GM18951 (cell line): Measurements from ENCODE around the gene RNF151.
"Not testable (repeated sequence)": the region's sequence is repeated elsewhere in the genome, so short reads cannot be mapped to it uniquely, and the experiment has no call there.

Experiments used
- POLR2A ChIP-seq: IDR thresholded peaks from 4 replicates; pipeline ENCODE4 v1.6.1; 2011; ENCODE audit warnings: mild to moderate bottlenecking; ENCODE audit not compliant: insufficient read length, insufficient read depth; ENCODE audit errors: extremely low read depth
- in situ Hi-C: fragments of 300-500 bp; cut with MboI; formaldehyde crosslinking; loops from one replicate; pipeline ENCODE4 v1.12.0; 2022; ENCODE audit warnings: low sequenced_read_pairs, mixed read lengths, inconsistent platforms; ENCODE audit not compliant: unreplicated experiment

RNF151 gene

DNA sequence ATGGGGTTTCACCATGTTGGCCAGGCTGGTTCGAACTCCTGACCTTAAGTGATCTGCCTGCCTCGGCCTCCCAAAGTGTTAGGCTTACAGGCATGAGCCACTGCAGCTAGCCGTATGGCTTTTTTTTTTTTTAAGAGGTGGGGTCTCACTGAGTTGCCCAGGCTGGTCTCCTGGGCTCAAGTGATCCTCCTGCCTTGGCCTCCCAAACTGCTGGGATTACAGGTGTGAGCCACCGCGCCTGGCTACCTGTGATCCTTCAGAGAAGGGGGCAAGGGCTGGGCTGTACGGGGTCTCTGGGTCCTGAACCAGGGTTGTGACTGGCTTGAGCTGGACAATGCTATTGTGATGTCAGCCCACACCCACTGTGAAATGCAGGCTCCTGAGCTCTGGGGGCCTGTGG lies at the start of gene RNF151:
RNF151 (plus strand) TSS at position 397 of the 400 bp plus-strand sequence. CDS start 26 bp downstream, outside the sequence.
- in situ Hi-C loops, result no loop called here
- TF ChIP-seq POLR2A, result no peak

- in situ Hi-C loops, result no loop called here
- no peak for TF ChIP-seq POLR2A
Observed at GRCh38 chr16:1917056-1917664, 49.5 kb upstream of the RNF151 start.

GRCh38 chr16:1917665-1918350 lies 48.8 kb upstream of the RNF151 start:
- in situ Hi-C loops, result no loop called here
- no peak for TF ChIP-seq POLR2A

DNA sequence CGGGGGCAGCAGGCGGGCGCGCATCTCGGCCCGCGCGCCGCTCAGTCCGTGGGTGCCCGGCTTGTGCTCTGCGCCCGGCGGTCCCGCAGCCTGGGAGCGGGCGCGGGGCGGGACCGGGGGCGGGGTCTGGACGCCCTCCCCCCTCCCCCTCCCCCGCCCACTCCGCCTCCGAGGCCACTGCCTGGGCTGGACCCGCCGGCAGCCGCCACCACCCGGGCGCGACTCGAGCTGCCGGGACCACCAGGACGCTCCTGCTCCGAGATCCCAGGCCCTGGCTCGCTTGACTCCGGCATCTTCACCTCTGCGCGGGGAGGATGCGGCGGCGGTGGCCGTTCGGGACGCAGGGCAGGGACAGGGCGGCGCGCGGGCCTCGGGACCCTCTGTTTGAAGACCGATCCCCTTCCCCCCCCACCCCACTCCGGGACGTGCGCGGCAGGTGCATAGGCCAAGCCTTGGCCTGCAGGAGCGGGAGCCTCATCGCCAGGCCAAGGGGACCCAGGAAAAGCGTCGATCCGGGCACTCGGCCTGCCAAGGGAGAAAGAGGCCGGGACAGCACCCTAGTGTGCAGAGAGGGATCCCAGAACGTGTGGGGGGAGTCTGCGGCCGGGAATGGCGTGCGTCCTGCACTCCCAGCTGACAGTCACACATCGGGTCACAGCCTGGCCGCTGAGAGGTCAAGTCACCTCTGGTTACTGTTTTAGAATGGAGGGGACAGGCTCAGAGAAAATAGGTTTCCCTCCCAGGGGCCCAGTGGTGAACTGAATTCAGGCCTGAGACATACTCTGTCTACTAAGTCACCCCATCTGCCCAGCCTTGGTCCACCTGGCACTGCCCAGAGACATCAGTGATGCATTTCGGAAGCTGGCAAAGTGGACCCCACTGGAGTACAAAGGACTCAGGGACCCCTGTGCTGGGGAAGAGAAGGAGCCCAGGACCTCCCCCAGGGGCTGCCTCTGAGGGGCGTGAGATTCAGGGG lies 48.0 kb upstream of the RNF151 start, which contains the start of gene HS3ST6:
HS3ST6 (minus strand) TSS at position 65 of the 976 bp plus-strand sequence. CDS start 92 bp downstream, outside the sequence.
- TF ChIP-seq POLR2A, result no peak
- in situ Hi-C loops, result no loop called here

DNA sequence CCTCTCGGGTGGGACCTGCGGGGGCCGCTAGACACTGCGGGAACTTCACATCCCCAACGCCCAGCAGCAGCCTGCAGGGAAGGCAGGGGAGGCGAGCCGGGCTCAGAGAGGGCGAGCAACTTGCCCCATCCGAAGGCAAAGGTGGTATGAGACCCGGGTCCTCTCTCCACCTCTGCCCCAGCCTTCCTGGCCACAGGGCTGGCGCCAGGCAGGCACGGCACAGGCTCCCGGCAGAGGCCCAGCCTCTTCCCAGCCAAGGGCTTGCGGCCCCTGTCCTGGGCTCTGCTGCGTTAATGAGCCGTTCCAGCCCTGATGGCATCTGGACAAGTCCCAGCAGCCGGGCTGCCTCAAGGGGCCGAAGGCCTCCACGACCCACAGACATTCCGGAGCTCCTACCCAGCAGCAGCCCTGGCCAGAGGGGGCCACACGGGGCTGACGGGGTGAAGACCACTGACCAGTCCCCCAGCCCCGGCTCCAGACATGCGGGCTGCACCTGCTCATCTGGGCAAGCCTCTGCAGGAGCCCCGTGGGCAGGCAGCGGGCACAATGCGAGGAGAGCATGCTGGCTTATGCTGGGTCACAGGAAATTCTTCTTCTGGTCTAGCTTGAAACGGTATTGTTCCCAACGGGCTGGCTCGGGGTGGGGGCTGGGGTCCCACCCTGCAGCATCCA lies 47.2 kb upstream of the RNF151 start:
- in situ Hi-C loops, result no loop called here
- TF ChIP-seq POLR2A, result no peak

- in situ Hi-C loops, result not testable (repeated sequence)
Observed at GRCh38 chr16:1920122-1920521, 46.5 kb upstream of the RNF151 start.

DNA sequence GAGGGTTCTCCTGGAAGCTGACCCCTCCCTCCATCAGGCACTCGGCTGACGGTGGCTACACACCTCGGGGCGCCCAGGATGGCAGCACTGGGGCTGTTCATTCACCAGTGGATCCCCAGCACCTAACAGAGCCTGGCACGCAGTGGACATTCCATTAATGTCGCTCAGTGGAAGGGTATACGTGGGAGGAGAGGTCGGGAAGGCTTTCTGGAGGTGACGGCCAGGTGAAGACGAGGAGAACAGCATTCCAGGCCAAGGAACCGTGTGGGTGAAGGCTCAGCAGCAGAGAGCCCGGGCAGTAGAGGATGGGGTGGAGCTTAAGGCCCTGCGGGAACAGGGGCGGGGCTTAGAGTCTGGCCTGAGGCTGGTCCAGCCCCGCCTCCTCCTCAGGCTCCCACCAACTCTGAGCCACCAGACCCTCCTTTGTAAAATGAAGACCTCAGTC lies 45.9 kb upstream of the RNF151 start:
- in situ Hi-C loops, result no loop called here
- TF ChIP-seq POLR2A, result no peak

DNA sequence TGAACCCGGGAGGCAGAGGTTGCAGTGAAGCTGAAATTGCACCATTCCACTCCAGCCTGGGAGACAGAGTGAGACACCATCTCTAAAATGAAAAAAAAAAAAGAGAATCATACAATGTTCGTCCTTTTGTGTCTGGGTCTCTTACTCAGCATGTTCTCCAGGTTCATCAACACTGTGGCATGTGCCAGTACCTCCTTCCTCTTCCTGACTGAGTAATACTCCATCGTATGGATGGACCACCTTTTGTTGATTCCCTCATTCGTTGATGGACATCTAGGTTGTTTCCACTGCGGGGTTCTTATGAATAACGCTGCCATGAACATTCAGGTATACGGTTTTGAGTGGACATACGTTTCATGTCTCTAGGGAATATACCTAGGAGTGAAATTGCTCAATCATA lies 44.3 kb upstream of the RNF151 start:
- TF ChIP-seq POLR2A, result no peak
- in situ Hi-C loops, result no loop called here

DNA sequence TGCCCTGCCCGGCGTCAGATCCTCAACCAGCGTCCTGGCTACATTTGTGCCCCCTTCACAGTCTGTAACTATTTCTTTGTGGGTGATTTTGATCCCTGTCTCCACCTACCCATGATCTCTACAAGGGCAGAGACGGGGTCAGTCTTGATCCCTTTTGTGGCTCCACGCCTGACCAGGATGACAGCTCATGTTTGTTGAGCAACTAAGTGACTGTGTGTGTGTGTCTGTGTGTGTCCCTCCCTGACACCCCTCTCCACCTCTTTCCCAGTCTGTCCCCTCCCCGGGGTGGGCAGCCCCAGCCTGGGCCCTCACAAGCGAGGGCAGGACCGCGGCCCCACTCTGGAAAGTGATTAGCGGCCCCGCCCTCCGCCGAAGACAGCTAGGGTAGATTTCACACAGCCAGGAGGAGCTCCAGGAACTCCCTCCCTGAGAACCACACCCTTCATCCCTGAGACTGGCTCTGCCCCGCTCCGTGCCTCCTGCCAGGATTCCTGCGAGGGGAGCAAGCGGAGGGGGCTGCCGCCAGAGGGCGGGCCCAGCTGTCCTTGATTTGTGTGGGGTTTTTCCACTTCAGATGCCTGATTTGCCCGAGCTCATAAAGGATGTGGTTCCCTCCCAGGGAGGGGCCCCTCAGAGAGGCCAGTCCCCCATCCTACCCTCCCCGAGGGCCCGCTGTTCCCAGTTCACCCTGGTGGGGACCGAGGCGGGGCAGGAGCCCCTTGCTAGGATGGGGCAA lies 43.2 kb upstream of the RNF151 start:
- in situ Hi-C loops, result no loop called here

GRCh38 chr16:1924095-1924494 lies 42.6 kb upstream of the RNF151 start:
- no peak for TF ChIP-seq POLR2A
- in situ Hi-C loops, result no loop called here

More for the DNA sequence above, 43.2 kb upstream of the RNF151 start:
- no peak for TF ChIP-seq POLR2A

DNA sequence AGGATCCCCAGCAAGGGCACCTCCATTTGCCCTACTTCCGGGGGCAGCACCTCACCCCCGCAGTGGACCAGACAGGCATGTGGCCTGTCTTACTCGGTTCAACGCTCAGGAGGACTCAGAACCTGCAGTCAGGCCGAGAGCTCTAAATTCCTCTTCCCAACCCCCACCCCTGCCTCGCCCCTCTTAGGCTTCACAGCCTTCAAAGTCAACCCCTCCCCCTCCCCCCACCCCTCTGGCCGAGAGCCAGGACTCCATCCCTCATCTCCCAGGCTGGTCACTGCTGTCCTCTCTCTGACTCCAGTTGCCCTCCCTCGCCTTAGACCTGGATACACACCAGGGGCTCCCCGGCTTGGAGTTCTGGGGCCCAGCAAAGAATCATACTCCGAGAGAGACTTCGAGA lies 40.4 kb upstream of the RNF151 start:
- in situ Hi-C loops, result no loop called here
- TF ChIP-seq POLR2A, result no peak

DNA sequence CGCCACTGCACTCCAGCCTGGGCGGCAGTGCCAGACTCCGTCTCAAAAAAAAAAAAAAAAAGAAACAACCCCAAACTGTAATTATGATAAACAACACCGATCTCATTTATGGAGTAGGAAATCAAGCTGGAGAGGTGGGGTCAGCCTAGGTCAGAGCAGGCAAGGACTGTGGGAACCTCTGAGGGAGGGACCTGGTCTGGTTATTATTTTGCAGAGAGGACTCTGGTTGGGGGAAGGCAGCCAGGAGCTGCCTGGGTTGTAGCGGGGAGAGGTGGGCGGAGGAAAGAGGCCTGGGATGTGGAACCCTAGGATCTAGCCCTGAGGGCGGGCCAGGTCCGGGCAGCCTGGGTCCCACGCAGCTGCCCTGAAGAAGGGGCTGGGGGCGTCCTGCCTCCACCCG lies 37.6 kb upstream of the RNF151 start:
- in situ Hi-C loops, result no loop called here

DNA sequence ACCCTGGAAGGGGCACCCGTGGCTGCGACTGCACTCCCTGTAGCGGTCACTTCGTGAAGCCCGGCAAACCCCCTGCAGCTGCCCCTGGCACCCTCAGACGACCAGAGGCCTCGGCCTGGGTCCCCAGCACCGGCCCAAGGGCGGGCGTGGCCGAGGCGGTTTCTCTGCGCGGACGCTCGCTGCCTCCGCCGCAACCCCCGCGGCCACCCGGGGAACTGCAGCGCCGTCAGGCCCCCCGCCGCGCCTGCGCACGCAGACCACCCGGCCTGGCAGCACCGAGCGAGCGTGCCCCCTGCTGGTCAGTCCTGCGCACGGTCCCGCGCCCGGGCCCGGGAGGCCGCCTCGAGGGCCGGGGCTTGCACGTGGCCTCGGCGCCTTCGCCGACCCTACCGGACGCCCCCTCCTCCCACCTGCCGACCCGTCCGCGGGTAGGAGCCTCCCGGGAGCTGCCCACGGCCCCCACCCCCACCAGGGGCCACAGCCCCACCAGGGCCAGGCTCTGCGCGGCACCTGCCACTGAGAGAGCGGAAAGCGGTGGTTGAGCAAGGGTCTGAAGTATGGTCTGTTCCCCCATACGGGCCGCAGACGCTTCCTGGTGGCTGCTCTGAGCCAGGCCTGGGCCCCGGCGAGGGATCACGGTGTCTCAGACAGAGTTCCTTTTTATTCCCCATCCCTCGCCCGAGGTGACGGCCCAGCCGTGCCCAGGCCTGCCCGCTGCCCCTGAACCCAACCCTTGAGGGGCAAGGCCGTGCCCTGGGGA lies 36.9 kb upstream of the RNF151 start:
- TF ChIP-seq POLR2A, result peak; percentile 20
- in situ Hi-C loops, result no loop called here

More for the DNA sequence above, 37.6 kb upstream of the RNF151 start:
- TF ChIP-seq POLR2A, result no peak
